ENCODE data around the gene SLC35F1. TPM values are rescaled to one million over a fixed set of nuclear protein-coding genes. Genes with fewer than 3 reads are reported as not detected.

The SLC35F1 gene
- polyA plus RNA-seq, 1 donor from 2014 or later, result 35.1 TPM

- Histone ChIP-seq H3K27me3 (ENCODE audit: insufficient read depth, low read depth, low read length) (no peaks in the 10 kb centered on the region), H4K20me1 (ENCODE audit: insufficient read depth) (no peaks in the 10 kb centered on the region), H3F3A (ENCODE audit: insufficient read depth, low read length, poor library complexity, severe bottlenecking) (no peaks in the 10 kb centered on the region), H3K9ac (ENCODE audit: low read length) (no peak overlapping the region), H3K79me2 (replicated peaks; ENCODE audit: insufficient read depth, low read length) (no peaks in the 10 kb centered on the region), H3K4me2 (ENCODE audit: low read length) (no peak overlapping the region), H3K27ac (ENCODE audit: low read length) (no peak overlapping the region), H3K9me2 (ENCODE audit: insufficient read depth, low read length) (no peaks in the 10 kb centered on the region), H3K9me3 (ENCODE audit: low read length) (no peaks in the 10 kb centered on the region), H2AFZ (ENCODE audit: low read depth, low read length) (no peak overlapping the region), H3K36me3 (ENCODE audit: insufficient read depth, low read length) (no peaks in the 10 kb centered on the region), H3K4me3 (ENCODE audit: low read length) (no peak overlapping the region)
- TF ChIP-seq REST (IDR thresholded peaks at IDR 0.05; ENCODE audit: borderline replicate concordance) (no peak), POLR2AphosphoS5 (IDR thresholded peaks at IDR 0.05) (no peak), RAD21 (conservative IDR thresholded peaks at IDR 0.05) (no peak), MXI1 (conservative IDR thresholded peaks at IDR 0.05; ENCODE audit: poor library complexity, severe bottlenecking) (no peak), TAF1 (IDR thresholded peaks at IDR 0.05; ENCODE audit: low read depth) (no peak), CTCF (IDR thresholded peaks at IDR 0.05; ENCODE audit: poor library complexity, severe bottlenecking) (no peak), SMC3 (conservative IDR thresholded peaks at IDR 0.05; ENCODE audit: poor library complexity) (no peak), EZH2 (IDR thresholded peaks at IDR 0.05; ENCODE audit: borderline replicate concordance, insufficient read depth, low read length, poor library complexity, severe bottlenecking) (no peak), EP300 (conservative IDR thresholded peaks at IDR 0.05; ENCODE audit: poor library complexity, severe bottlenecking) (no peak)
Measured at GRCh38 chr6:117929501-117929900, 22.4 kb downstream of the SLC35F1 start.

GRCh38 chr6:117930645-117931044 lies 23.6 kb downstream of the SLC35F1 start:
- H3K79me2 ChIP-seq (replicated peaks; ENCODE audit: insufficient read depth, low read length), result no peaks in the 10 kb centered on the region

More at GRCh38 chr6:117930645-117931044, 23.6 kb downstream of the SLC35F1 start:
- no peak overlapping the region for H3K27ac ChIP-seq (ENCODE audit: low read length)
- H4K20me1 ChIP-seq (ENCODE audit: insufficient read depth), result no peaks in the 10 kb centered on the region
- no peaks in the 10 kb centered on the region for H3K9me2 ChIP-seq (ENCODE audit: insufficient read depth, low read length)
- no peaks in the 10 kb centered on the region for H3F3A ChIP-seq (ENCODE audit: insufficient read depth, low read length, poor library complexity, severe bottlenecking)
- H3K9ac ChIP-seq (ENCODE audit: low read length), result no peak overlapping the region
- H2AFZ ChIP-seq (ENCODE audit: low read depth, low read length), result no peak overlapping the region
- no peak overlapping the region for H3K4me3 ChIP-seq (ENCODE audit: low read length)
- H3K27me3 ChIP-seq (ENCODE audit: insufficient read depth, low read depth, low read length), result no peaks in the 10 kb centered on the region
- H3K4me2 ChIP-seq (ENCODE audit: low read length), result no peak overlapping the region
- no peaks in the 10 kb centered on the region for H3K36me3 ChIP-seq (ENCODE audit: insufficient read depth, low read length)
- no peaks in the 10 kb centered on the region for H3K9me3 ChIP-seq (ENCODE audit: low read length)
- TF ChIP-seq TAF1 (IDR thresholded peaks at IDR 0.05; ENCODE audit: low read depth) (no peak), REST (IDR thresholded peaks at IDR 0.05; ENCODE audit: borderline replicate concordance) (no peak), EP300 (conservative IDR thresholded peaks at IDR 0.05; ENCODE audit: poor library complexity, severe bottlenecking) (no peak), MXI1 (conservative IDR thresholded peaks at IDR 0.05; ENCODE audit: poor library complexity, severe bottlenecking) (no peak), EZH2 (IDR thresholded peaks at IDR 0.05; ENCODE audit: borderline replicate concordance, insufficient read depth, low read length, poor library complexity, severe bottlenecking) (no peak)

Measured in neural cell (in vitro differentiated cells).